GM12878 (cell line): Measurements from ENCODE around the gene GMDS. TPM values are rescaled to one million over a fixed set of nuclear protein-coding genes. Genes with fewer than 3 reads are reported as not detected.

Source experiments
- ATAC-seq: fragments of 200-7000 bp; cut with Tn5 transposase; 3 replicates; pipeline ENCODE4 v1.9.1; 2020; ENCODE audit warnings: mild to moderate bottlenecking, moderate library complexity
- BruUV-seq: library from RNA; stranded (reverse); fragments of 400-500 nt; replicated peaks from 2 replicates; lab custom pipeline; 2021; lab: Mats Ljungman, UMichigan
- CTCF ChIA-PET: fragments of 300-600 bp; sonication (Branson Sonifier 250); formaldehyde crosslinking; extraction: SDS; loops from one replicate; lab custom pipeline; 2021; ENCODE audit warnings: inconsistent platforms; lab: Yijun Ruan, JAX
- POLR2A ChIA-PET: fragments of 350-600 bp; formaldehyde crosslinking; extraction: SDS; loops from one replicate; lab custom pipeline; 2021; ENCODE audit warnings: inconsistent platforms; lab: Charles Lee
- RAD21 ChIA-PET: fragments of 300-600 bp; sonication (Branson Sonifier 250); formaldehyde crosslinking; loops from one replicate; lab custom pipeline; 2023; ENCODE audit warnings: antibody characterized with exemption; ENCODE audit not compliant: unreplicated experiment; lab: Charles Lee
- SMC1A ChIA-PET: fragments of 300-600 bp; sonication (Branson Sonifier 250); formaldehyde crosslinking; loops from one replicate; lab custom pipeline; 2023; ENCODE audit not compliant: unreplicated experiment, uncharacterized antibody; lab: Charles Lee
- DNase-seq: peaks from one replicate; pipeline ENCODE4 v3.0.0-alpha.2; 2011; ENCODE audit warnings: low read depth, low spot score
- FAIRE-seq: peaks from 3 replicates; lab custom pipeline; 2011; peaks lifted over from hg19 to GRCh38; lab: Jason Lieb, UNC
- H2AFZ ChIP-seq: 2 replicates; pipeline ENCODE4 v1.6.0; 2011; ENCODE audit warnings: low read depth, low read length, control low read depth; ENCODE audit not compliant: control insufficient read depth
- H3K27ac ChIP-seq: 2 replicates; pipeline ENCODE4 v1.5.1; 2011; ENCODE audit warnings: control low read depth; ENCODE audit not compliant: control insufficient read depth, insufficient read depth
- H3K27me3 ChIP-seq, 2 experiments: replicated peaks in 1 of 2; 2 replicates each; pipeline versions ENCODE4 v1.6.0 to v1.6.1; 2011; ENCODE audit warnings: low read length in 1 of 2; ENCODE audit not compliant: control insufficient read depth in 2 of 2, insufficient read depth in 2 of 2
- H3K36me3 ChIP-seq, 2 experiments: 2 replicates each; pipeline ENCODE4 v1.5.1; 2011; ENCODE audit warnings: low read length in 1 of 2; ENCODE audit not compliant: control insufficient read depth in 2 of 2, insufficient read depth in 2 of 2
- H3K4me1 ChIP-seq: 2 replicates; pipeline ENCODE4 v1.6.1; 2011; ENCODE audit warnings: mild to moderate bottlenecking, low read length, moderate library complexity, mixed read lengths; ENCODE audit not compliant: control insufficient read depth, insufficient read depth
- H3K4me2 ChIP-seq: 2 replicates; pipeline ENCODE4 v1.6.0; 2011; ENCODE audit warnings: control low read depth; ENCODE audit not compliant: control insufficient read depth, insufficient read depth
- H3K4me3 ChIP-seq: fragments of 200-600 bp; sonication (generic); 2 replicates; pipeline ENCODE4 v1.5.1; 2016
- H3K79me2 ChIP-seq: 2 replicates; pipeline ENCODE4 v1.6.0; 2011; ENCODE audit warnings: low read length; ENCODE audit not compliant: control insufficient read depth, insufficient read depth
- H3K9ac ChIP-seq: 2 replicates; pipeline ENCODE4 v1.8.0; 2011; ENCODE audit warnings: low read length, control low read depth, mixed read lengths; ENCODE audit not compliant: control insufficient read depth, insufficient read depth
- H3K9me3 ChIP-seq: replicated peaks from 3 replicates; pipeline ENCODE4 v1.5.1; 2011; ENCODE audit warnings: mild to moderate bottlenecking, low read length; ENCODE audit not compliant: control insufficient read depth, insufficient read depth
- H4K20me1 ChIP-seq: 2 replicates; pipeline ENCODE4 v1.6.0; 2011; ENCODE audit not compliant: control insufficient read depth, insufficient read depth
- BHLHE40 ChIP-seq, 2 experiments: fragments of 450-650 bp in 1 of 2; IDR thresholded peaks; 2 replicates each; pipeline ENCODE4 v1.6.1; 2011 to 2017; ENCODE audit warnings: low read depth in 2 of 2, borderline replicate concordance in 1 of 2, improper control_type of control experiment in 1 of 2, low read length in 1 of 2, mild to moderate bottlenecking in 1 of 2
- CHD2 ChIP-seq: IDR thresholded peaks from 2 replicates; pipeline ENCODE4 v1.6.1; 2011; ENCODE audit warnings: low read depth, low read length, improper control_type of control experiment, borderline replicate concordance
- GABPA ChIP-seq: IDR thresholded peaks from 2 replicates; pipeline ENCODE4 v1.6.1; 2014; ENCODE audit warnings: antibody characterized with exemption, low read depth, mild to moderate bottlenecking, inconsistent platforms
- JUNB ChIP-seq: IDR thresholded peaks from 2 replicates; pipeline ENCODE4 v1.6.1; 2016; ENCODE audit warnings: antibody characterized with exemption, mild to moderate bottlenecking
- KAT2A ChIP-seq: conservative IDR thresholded peaks from 2 replicates; pipeline ENCODE4 v1.6.1; 2011; ENCODE audit warnings: low read depth, low read length; ENCODE audit not compliant: control insufficient read depth
- MEF2A ChIP-seq: IDR thresholded peaks from 2 replicates; pipeline ENCODE4 v1.6.1; 2011; ENCODE audit warnings: low read depth, mild to moderate bottlenecking, low read length, moderate library complexity; ENCODE audit not compliant: insufficient read depth
- MLLT1 ChIP-seq: fragments of 450-650 bp; IDR thresholded peaks from 2 replicates; pipeline ENCODE4 v1.6.1; 2016; ENCODE audit warnings: mild to moderate bottlenecking
- MXI1 ChIP-seq: fragments of 150-350 bp; IDR thresholded peaks from 2 replicates; pipeline ENCODE4 v1.6.1; 2011; ENCODE audit warnings: low read depth, mild to moderate bottlenecking, inconsistent platforms, low read length, improper control_type of control experiment
- SIX5 ChIP-seq: IDR thresholded peaks from 2 replicates; pipeline ENCODE4 v1.6.1; 2011; ENCODE audit warnings: mild to moderate bottlenecking, low read depth, low read length, moderate library complexity; ENCODE audit not compliant: severe bottlenecking
- SMARCA5 ChIP-seq: fragments of 450-650 bp; IDR thresholded peaks from 2 replicates; pipeline ENCODE4 v1.6.1; 2017; ENCODE audit warnings: mild to moderate bottlenecking
- SREBF2 ChIP-seq: IDR thresholded peaks from 2 replicates; pipeline ENCODE4 v1.6.1; 2012; ENCODE audit warnings: mild to moderate bottlenecking, low read length
- STAT1 ChIP-seq: fragments of 450-650 bp; conservative IDR thresholded peaks from 2 replicates; pipeline ENCODE4 v1.6.1; 2014; ENCODE audit warnings: antibody characterized with exemption, mild to moderate bottlenecking
- TBL1XR1 ChIP-seq: IDR thresholded peaks from 2 replicates; pipeline ENCODE4 v1.6.1; 2012; ENCODE audit warnings: low read depth, low read length, improper control_type of control experiment
- TCF7 ChIP-seq: IDR thresholded peaks from 2 replicates; pipeline ENCODE4 v1.6.1; 2014; ENCODE audit warnings: antibody characterized with exemption, borderline replicate concordance
- ZNF384 ChIP-seq: IDR thresholded peaks from 2 replicates; pipeline ENCODE4 v1.6.1; 2012; ENCODE audit warnings: low read depth, mild to moderate bottlenecking, low read length, improper control_type of control experiment, borderline replicate concordance
- WGBS: methylation state at CpG from one replicate; pipeline ENCODE4 v1.1.6; 2016; ENCODE audit warnings: low lambda C conversion rate; ENCODE audit not compliant: insufficient replicate concordance, insufficient coverage; ENCODE audit errors: missing lambda C conversion rate; 5-methylcytosine and 5-hydroxymethylcytosine counted together
- in situ Hi-C: fragments of 300-500 bp; cut with MboI; formaldehyde crosslinking; loops from 9 replicates; pipeline ENCODE4 v1.14.3; 2018; ENCODE audit warnings: mixed read lengths
- intact Hi-C: fragments of 100-400 bp; cut with micrococcal nuclease; formaldehyde crosslinking; loops from one replicate; pipeline ENCODE4 v1.14.2; 2022; ENCODE audit not compliant: unreplicated experiment
- polyA plus RNA-seq, 11 experiments: library from polyadenylated mRNA; depleted of rRNA in 4 of 11; unstranded in 6 of 11; stranded (reverse) in 5 of 11; fragments of >200 nt; fragmentation: Nextera tagmentation in 4 of 11; fragmentation: Illumina TruSeq in 1 of 11; extraction: Ambion mirVana in 4 of 11; extraction: Trizol in 1 of 11; gene quantifications; 1 replicate in 1 of 11; 2 replicates in 10 of 11; pipeline versions ENCODE4 v1.2.1 to v1.2.3, GENCODE V29; 2011 to 2016; ENCODE audit warnings: inconsistent platforms in 2 of 11, missing spikeins in 2 of 11, low read depth in 1 of 11
- total RNA-seq, 4 experiments: library from RNA; depleted of rRNA in 3 of 4; stranded (reverse); fragments of >200 nt in 3 of 4; fragmentation: Illumina TruSeq in 1 of 4; extraction: Trizol in 1 of 4; gene quantifications; 2 replicates each; pipeline versions ENCODE4 v1.2.1 to v1.2.3, GENCODE V29; 2013 to 2021
- TF ChIP-seq, protein P1 (sequence below): IDR thresholded peaks from 2 replicates; pipeline ENCODE4 v1.6.1; 2012; ENCODE audit warnings: low read depth, low read length, improper control_type of control experiment

The GMDS gene
- total and polyA plus RNA-seq, 10 of the 15 experiments (the other 5 are each of a cell fraction or from before 2014, with no cell fraction given) = 0.61 to 53.8 (median 29.3) TPM

DNA sequence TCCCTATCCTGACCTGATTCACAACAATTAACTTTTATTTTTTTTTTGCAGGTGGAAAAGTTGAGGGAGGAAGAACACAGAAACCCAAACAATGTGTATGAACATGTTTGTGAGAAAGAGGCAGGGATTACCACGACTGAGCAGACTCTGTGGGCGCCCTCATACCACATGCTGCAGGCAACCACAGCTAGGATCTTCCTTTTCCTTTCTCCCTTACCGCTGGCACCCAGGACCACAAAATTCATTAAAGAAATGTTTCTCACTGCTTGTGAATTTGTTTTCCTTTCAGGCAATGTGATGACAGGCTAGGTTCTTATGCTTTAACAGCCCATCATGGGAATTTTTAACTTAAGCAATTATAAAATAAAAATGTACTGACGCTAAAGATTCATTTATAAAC is 287.1 kb downstream of the GMDS start (continued):
- no peak for TF ChIP-seq ZNF384
- TF ChIP-seq TCF7 = no peak
- no peak for TF ChIP-seq GABPA
- TF ChIP-seq TBL1XR1 = no peak
- TF ChIP-seq SMARCA5 = no peak
- TF ChIP-seq, protein P1, sequence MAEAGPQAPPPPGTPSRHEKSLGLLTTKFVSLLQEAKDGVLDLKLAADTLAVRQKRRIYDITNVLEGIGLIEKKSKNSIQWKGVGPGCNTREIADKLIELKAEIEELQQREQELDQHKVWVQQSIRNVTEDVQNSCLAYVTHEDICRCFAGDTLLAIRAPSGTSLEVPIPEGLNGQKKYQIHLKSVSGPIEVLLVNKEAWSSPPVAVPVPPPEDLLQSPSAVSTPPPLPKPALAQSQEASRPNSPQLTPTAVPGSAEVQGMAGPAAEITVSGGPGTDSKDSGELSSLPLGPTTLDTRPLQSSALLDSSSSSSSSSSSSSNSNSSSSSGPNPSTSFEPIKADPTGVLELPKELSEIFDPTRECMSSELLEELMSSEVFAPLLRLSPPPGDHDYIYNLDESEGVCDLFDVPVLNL = no peak
- no peak for TF ChIP-seq MEF2A
- no peak for TF ChIP-seq BHLHE40 (IDR thresholded peaks at IDR 0.05; ENCODE audit: borderline replicate concordance in 1 of 2, low read depth in 2 of 2, low read length in 1 of 2)
- TF ChIP-seq JUNB = no peak
- no peak for TF ChIP-seq MXI1

DNA sequence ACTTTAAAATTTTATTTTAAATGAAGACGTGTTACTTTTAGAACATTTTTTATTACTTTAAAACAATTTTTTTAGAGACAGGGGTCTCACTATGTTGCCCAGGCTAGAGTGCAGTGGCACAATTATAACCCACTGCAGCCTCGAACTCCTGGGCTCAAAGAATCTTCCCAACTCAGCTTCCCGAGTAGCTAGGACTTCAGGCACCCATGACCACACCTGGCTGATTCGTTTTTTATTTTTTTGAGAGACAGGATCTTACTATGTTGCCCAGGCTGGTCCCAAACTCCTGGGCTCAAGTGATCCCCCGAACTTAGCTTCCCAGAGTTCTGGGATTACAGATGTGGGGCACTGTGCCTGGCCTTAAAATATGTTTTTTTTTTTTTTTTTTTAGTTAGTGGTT is 287.7 kb downstream of the GMDS start:
- H2AFZ ChIP-seq = no peak overlapping the region
- H3K4me3 ChIP-seq = no peak overlapping the region
- ATAC-seq = no peak
- ChIA-PET CTCF (interaction anchor here (0.6 to 0.8 kb wide), 2 partner anchors 22 to 1025 kb away, joined by 3 to 4 read pairs; no protein-coding TSS in a partner anchor), POLR2A (no interaction called here), SMC1A (no interaction called here), RAD21 (interaction anchor here (0.6 kb wide), 1 partner anchor 388 kb away, joined by 3 read pairs; no protein-coding TSS in a partner anchor)
- no peak overlapping the region for H3K4me2 ChIP-seq
- no peak for TF ChIP-seq SREBF2
- TF ChIP-seq MLLT1 = no peak
- no peak for TF ChIP-seq SIX5
- TF ChIP-seq CHD2 = no peak
- no peak for TF ChIP-seq KAT2A
- no peak for TF ChIP-seq STAT1
- FAIRE-seq = no peak
- DNase-seq = no peak
- WGBS = 88% methylated on average over 5 of the region's 5 CpGs
- H3K9ac ChIP-seq = no peak overlapping the region
- H3K4me1 ChIP-seq = no peaks in the 10 kb centered on the region
- no peaks in the 10 kb centered on the region for H4K20me1 ChIP-seq
- no peaks in the 10 kb centered on the region for H3K27me3 ChIP-seq
- intact Hi-C loops = loop anchor here (5.0 kb wide), 1 partner anchor 125 kb away; no protein-coding TSS in a partner anchor
- no TSS peak for BruUV-seq
- in situ Hi-C loops = no loop called here
- no peaks in the 10 kb centered on the region for H3K9me3 ChIP-seq
- no peaks in the 10 kb centered on the region for H3K79me2 ChIP-seq
- H3K27ac ChIP-seq = no peak overlapping the region
- H3K36me3 ChIP-seq = no peaks in the 10 kb centered on the region
